ENCODE measurements around the gene TRIP6. TPM values are rescaled to one million over a fixed set of nuclear protein-coding genes. Genes with fewer than 3 reads are reported as not detected.

The TRIP6 gene
- total and polyA plus RNA-seq, 2 of the 8 experiments (the other 6 are each of a cell fraction or from before 2014, with no cell fraction given), result 88.4 to 103 TPM

GRCh38 chr7:100896732-100897608 is 29.8 kb downstream of the TRIP6 start (continued):
- TF ChIP-seq RAD21 (IDR thresholded peaks at IDR 0.05 in 1 of 2, conservative IDR thresholded peaks at IDR 0.05 in 1 of 2; ENCODE audit: low read depth in 2 of 2, low read length in 2 of 2) (peak; percentile 66 to 81), MAX (IDR thresholded peaks at IDR 0.05) (peak; percentile 64; the same call in 1 of the 2 replicates), RBBP5 (IDR thresholded peaks at IDR 0.05; ENCODE audit: borderline replicate concordance, low read depth, low read length) (no peak)
